ENCODE data around the gene HELLS.
"Not testable (repeated sequence)": the region's sequence is repeated elsewhere in the genome, so short reads cannot be mapped to it uniquely, and the experiment has no call there.

Gene HELLS

DNA sequence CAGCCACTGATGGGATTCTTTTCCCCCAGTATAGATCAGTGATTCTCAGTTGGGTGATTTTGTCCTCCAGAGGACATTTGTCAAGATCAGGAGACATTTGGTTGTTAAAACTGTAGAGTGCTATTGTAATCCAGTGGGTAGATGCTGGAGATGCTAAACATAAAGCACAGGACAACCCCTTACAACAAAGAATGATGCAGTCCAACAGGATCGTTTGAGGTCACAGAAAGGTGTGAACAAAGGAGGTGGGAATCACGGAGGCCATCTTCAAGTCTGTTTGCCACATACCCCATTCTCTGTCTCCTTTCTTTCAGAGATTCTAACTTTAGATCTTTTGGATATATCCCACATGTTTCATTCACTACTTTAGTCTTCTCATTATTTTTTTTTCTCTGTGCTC is 69.0 kb downstream of the HELLS start:
- DNase-seq = no peak

DNA sequence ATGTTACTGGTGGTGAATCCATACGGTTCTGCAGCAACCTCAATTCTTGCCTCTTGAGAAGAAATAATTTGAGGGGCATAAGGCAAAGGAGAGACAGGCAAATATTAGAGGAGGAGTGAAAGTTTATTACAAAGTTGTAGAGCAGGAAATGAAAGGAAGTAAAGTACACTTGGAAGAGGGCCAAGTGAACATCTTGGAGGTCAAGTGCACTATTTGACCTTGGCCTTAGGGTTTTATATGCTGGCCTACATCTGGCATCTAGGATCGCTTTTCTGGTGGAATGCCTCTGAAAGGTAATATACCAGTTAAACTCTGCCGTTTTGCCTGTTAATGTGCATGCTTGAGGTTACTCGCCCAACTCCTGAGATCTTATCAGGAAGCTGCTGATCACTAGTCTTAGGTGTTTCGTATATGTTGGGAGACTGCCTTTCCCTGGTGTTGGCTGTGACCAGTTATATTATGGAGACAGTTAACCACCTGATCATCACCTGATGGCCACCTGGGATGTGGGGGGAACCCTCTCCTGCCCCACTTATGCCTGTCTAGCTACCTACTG is 71.9 kb downstream of the HELLS start:
- no peak for DNase-seq

DNA sequence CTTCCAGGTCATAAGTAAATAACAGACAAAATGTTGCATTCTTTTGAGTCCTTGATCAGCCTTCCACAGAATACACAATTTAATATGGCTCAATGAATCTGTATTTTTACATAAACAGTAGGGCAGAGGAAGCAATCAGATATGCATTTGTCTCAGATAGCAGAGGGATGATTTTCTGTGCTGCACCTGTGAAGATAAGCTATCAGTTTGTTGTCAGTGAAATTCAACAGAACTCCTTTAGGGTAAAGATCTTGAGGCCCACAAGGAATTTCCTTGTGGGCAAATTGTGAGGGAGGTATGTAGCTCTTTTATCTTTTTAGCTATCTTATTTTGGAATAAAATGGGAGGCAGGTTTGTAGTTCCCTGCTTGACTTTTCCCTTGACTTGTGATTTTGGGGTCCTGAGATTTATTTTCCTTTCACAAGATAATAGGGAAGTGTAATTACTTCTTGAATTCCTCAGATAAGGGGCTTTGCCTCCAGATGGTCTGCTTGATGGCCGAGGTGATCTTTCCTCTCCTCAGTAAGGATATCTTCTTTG is 77.1 kb downstream of the HELLS start:
- no peak for DNase-seq

DNA sequence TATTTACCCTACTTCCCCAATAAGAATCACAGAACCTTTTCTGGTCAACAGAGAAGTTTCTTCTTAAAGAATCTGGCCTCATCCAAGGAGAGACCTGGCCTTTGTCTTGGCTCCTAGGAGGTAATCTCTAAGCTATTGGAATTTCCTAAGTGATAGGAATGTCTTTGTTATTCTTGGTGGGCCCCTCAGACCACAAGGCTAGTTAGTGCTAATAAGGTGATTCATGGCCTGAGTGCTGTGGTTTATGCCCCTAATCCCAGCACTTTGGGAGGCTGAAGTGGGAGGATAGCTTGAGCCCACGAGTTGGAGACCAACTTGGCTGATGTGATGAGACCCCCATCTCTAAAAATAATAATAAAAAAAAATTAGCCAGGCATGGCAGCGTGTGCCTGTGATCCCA is 78.0 kb downstream of the HELLS start:
- DNase-seq = no peak

DNA sequence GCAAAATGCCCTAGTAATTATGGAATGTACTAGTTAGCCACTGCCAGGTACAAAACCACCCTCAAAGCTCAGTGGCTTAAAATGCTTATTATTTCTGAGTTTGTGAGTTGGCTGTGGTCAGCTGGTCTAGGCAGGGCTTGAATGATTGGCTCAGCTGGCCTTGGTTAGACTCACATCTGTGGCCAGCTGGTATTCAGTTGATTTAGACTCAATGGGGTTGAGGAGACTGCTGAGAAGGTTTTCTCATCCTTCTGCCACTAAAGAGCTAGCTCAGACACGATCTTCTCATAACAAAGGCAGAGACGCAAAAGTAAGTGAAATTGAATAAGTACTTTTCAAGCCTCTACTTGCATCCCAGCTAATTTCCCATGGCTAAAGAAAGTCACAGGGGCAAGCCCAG is 80.9 kb downstream of the HELLS start:
- no peak for DNase-seq

DNA sequence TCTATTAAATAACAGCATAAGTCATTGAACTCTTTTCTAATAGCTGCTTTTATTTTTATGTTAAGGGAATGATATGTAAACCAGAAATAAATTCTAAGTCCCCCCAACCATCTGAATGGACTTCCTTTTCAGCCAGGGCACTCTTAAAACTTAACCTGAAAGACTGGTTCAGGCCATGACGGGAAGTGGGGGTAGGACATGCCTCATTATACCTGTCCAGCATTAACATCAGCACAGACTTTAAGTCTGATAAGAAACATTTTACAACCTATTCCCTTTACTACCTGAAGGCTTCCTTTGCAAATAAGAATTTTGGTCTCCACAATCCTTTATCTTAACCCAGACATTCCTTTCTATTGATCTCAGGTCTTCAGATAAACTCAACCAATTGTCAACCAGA is 81.9 kb downstream of the HELLS start:
- DNase-seq = no peak

DNA sequence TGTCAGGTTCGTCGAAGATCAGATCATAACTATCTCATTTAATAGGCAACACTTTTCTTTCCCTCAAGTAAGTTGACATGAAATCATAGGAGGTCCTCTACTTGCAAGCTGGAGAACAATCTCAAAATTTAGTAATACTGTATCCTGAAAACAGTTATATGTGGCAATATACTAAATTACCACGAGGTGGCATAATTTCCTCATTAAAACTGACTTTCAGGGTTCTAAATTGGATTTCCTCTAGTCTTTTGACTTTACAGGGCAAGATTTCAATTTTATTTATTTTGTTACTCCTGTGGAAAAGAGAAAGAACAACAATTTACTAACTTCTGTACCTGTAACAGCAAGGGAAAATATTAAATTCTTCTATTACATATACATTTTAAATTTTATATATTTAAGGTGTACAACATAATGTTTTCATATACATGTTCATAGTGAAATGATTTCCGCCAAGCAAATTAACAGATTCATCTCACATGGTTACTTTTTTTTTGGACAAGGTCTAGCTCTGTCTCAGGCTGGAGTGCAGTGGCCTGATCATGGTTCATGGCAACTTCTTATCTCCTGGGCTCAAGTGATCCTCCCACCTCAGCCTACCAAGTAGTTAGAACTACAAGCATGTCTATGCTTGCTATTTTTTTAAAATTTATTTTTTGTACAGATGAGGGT is 84.6 kb downstream of the HELLS start:
- DNase-seq = no peak

DNA sequence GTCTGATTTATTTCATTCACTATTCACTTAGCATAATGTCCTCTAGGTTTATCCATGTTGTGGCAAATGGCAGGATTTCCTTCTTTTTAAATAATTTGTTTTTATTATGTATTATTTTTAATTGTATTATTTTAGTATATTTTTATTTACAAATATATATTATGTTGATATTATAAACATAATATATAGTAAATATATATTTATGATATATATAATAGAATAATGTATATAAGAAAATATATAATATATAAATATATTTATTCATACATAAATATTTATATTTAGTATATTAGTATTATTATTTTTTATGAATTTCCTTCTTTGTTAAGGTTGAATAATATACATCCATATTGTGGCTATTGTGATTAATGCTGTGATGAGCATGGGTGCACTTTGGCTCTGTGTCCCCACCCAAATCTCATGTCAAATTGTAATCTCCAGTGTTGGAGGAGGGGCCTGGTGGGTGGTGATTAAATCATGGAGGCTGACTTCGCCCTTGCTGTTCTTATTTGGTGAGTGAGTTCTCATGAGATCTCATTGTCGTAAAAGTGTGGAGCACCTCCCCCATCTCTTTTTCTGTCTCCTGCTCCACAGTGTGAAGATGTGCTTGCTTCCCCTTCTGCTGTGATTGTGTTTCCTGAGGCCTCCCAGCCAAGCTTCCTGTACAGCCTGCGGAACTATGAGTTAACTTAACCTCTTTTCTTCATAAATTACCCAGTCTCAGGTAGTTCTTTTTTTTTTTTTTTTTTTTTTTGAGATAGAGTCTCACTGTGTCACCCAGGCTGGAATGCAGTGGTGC is 85.7 kb downstream of the HELLS start:
- no peak for DNase-seq

DNA sequence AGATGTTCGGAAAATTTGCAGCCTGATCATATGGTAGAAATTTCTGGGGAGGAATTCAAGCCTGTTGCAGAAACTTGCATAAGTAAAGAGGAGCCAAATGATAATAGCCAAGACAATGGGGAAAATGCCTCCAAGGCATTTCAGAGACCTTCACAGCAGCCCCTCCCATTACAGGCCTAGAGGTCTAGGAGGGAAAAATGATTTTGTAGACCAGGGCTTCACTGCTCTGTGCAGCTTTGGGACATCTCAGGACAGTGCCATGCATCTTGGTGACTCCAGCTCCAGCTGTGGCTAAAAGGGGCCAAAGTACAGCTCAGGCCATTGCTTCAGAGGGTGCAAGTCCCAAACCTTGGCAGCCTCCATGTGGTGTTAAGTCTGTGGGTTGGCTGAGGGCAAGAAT is 87.4 kb downstream of the HELLS start:
- DNase-seq = no peak

DNA sequence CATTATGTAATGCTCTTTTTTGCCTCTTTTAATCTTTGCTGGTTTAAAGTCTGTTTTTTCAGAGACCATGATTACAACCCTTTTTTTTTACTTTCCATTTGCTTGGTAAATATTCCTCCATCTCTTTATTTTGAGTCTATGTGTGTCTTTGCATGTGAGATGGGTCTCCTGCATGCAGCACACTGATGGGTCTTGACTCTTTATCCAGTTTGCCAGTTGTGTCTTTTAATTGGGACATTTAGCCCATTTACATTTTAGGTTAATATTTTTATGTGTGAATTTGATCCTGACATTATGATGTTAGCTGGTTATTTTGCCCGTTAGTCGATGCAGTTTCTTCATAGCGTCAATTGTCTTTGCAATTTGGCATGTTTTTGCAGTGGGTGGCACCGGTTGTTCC is 92.5 kb downstream of the HELLS start:
- not testable (repeated sequence) for DNase-seq

DNA sequence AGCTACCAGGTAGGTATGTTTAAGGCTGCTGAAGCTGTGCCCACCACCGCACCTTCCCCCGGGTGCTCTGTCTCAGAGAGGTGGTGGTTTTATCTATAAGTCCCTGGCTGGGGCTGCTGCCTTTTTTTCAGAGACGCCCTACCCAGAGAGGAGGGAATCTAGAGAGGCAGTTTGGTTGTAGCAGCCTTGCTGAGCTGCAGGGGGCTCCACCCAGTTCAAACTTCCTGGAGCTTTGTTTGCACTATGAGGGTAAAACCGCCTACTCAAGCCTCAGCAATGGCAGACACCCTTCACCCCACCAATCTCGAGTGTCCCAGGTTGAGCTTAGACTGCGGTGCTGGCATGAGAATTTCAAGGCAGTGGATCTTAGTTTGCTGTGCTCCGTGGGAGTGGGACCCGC is 94.3 kb downstream of the HELLS start:
- DNase-seq = no peak

DNA sequence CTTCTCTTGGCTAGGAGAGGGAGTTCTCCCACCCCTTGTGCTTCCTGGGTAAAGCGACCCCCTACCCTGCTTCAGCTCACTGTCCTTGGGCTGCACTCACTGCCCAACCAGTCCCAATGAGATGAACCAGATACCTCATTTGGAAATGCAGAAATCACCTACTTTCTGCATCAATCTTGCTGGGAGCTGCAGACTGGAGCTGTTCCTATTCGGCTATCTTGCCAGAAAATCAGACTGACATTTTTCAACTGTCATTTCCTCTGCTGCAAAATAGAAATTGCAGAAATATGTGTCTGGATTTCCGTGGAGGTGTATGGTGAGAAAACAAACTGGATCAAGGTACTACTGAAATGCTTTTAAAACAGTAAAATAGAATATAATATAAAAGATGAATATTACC is 95.0 kb downstream of the HELLS start:
- no peak for DNase-seq

DNA sequence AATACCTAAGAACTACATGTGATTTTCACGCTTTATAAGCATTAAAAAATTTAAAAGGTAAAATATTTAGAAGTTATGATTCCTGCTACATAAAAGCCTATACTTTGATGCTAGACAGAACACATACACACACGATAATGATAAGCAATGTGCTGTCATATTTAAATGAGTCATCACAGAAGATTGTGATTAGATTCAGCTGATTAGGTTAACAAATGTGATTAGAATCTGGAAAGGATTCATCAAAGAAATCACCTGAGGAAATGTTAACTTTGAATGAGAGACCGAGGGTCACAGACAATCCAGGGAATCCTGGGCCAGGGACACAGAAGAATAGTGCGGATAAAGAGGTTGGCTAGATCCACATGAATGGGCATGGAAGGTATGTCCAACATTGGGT is 95.9 kb downstream of the HELLS start:
- DNase-seq = no peak

DNA sequence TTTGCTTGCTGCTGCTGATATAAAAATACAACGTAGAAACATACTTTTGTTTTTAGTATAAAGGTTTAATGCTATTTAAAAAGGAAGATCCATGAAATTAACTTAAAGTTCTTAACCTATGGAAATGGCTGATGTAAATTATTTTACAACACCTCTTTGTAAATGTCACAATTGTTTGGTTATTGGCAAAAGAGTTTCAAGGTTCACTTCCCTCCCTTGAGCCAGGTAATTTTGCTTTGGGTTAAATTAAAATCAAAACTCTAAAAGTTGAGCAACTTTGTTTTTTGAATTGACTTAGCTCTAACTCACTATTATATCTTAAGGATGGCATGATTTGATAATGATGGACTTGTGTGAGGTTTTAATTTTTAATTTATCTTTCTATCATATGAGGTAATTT is 98.8 kb downstream of the HELLS start:
- DNase-seq = no peak

DNA sequence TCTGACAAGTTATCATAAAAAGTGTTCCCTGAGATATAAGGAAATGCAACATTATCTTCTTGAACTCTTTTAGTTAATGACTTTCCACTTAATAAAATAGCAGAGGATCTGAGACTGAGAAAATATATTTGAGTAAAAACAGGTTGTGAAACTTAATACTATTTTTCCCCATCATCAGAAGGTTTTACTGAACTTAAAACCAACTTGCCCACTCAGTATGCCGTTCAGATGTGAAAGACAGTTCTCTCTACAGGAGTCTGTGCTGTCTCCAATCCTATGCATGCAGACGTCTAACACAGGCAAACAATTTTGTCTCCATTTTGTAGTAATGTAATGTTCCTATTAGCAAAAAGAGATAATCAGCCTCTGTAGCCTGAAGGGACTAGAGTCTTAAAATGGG is 99.7 kb downstream of the HELLS start:
- no peak for DNase-seq
